Astrocyte of the cerebellum (primary cell): ENCODE measurements around the gene BCL11A.

Experiments used
- DNase-seq: peaks from one replicate; pipeline ENCODE4 v3.0.0-alpha.2; 2011; ENCODE audit warnings: low read depth
- H3K4me3 ChIP-seq: 2 replicates; pipeline ENCODE4 v1.5.1; 2011; ENCODE audit warnings: mild to moderate bottlenecking, low read depth, low read length, moderate library complexity
- in situ Hi-C: cut with HindIII; loops from 2 replicates; pipeline ENCODE4 v1.10.0; 2017; ENCODE audit warnings: low sequenced_read_pairs
- TF ChIP-seq, protein P1 (sequence below): IDR thresholded peaks from 2 replicates; pipeline ENCODE4 v1.5.1; 2012; ENCODE audit warnings: low read length, low read depth, moderate library complexity, mild to moderate bottlenecking; ENCODE audit errors: missing control alignments

The BCL11A gene

DNA sequence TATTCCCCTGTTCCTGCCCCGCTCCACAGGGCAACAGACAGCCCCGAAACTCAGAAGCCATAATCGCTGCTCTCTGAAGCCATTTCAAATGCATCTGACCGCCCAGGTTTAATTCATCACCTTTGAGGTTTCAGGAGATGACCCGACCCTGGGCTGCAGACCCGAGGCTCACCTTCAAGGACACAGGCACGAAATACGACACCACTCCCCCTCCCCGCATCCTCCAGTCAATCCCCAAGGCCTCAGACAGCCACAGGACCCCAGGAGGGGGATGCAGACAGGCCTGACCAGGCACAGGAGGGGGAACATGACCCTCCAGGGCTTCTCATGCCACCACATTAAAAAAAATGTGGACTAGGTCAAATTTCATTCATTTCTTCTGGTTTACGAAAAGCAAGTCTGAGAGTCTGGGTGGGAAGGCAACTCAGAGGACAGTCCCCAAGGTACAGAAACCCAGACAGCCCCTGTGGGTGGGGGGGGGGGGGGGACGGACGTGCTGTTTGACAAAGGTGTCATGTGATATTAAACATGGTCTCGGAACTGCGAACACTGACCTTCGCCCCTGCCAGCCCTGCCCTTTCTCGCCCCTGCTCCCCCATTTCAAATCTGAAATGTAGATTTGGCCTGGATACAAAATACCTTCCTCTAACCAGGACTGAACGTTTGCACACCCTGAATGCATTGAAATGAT, 142.9 kb downstream of the BCL11A start:
- no peak for DNase-seq
- in situ Hi-C loops: no loop called here
- TF ChIP-seq, protein P1, sequence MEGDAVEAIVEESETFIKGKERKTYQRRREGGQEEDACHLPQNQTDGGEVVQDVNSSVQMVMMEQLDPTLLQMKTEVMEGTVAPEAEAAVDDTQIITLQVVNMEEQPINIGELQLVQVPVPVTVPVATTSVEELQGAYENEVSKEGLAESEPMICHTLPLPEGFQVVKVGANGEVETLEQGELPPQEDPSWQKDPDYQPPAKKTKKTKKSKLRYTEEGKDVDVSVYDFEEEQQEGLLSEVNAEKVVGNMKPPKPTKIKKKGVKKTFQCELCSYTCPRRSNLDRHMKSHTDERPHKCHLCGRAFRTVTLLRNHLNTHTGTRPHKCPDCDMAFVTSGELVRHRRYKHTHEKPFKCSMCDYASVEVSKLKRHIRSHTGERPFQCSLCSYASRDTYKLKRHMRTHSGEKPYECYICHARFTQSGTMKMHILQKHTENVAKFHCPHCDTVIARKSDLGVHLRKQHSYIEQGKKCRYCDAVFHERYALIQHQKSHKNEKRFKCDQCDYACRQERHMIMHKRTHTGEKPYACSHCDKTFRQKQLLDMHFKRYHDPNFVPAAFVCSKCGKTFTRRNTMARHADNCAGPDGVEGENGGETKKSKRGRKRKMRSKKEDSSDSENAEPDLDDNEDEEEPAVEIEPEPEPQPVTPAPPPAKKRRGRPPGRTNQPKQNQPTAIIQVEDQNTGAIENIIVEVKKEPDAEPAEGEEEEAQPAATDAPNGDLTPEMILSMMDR: no peak
- no peak overlapping the region for H3K4me3 ChIP-seq

DNA sequence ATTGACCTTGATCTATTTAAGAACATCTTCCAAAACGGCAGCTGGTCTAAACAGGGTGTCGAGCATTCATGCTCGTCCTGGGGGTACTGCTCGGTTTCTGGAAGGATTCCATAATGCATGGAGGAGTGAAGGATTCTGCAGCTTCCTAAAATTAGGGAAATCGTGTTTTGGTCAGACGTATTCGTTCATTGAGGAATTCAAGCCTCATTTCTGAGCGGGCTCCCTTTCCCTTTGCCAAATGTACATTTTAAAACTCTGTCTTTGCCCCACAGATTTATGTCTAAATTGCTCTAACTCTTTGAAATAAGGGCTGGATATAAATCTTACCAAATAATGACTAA, 144.0 kb downstream of the BCL11A start:
- TF ChIP-seq, protein P1: no peak
- H3K4me3 ChIP-seq: no peak overlapping the region
- in situ Hi-C loops: no loop called here
- no peak for DNase-seq

DNA sequence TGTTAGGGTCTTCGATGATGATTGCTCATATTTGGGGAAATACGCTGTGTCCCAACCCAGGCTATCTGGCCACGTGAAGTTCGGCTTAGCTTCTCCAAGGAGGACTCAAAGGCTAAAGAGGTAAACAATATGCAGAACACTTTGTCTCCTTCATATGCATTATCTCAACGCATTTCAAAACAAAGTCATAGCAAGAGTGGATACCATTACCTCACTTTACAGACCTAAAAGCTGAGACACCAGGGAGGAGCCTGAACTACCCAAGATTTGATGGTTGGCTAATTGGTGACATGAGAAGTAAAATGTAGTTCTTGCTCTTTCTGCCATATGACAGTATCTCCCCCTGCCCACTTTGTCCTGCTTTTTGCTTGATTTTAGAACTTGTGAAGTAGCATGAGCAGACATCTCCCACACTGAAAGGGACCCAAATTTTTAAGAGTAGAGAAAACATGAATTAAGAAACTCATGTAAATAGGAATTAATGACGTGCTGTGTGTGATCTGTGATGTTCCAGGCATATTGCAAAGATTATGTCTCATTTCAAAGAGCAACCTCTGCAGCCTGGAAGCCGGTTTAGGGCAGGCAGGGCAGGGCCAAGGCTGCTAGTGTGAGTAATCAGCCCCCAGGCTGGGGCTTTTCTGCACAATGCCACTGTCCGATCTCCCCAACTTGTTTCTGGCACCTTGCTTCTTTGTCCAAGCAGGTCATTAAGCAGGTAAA, 144.5 kb downstream of the BCL11A start:
- H3K4me3 ChIP-seq: no peak overlapping the region
- in situ Hi-C loops: no loop called here
- no peak for DNase-seq
- TF ChIP-seq, protein P1: no peak

DNA sequence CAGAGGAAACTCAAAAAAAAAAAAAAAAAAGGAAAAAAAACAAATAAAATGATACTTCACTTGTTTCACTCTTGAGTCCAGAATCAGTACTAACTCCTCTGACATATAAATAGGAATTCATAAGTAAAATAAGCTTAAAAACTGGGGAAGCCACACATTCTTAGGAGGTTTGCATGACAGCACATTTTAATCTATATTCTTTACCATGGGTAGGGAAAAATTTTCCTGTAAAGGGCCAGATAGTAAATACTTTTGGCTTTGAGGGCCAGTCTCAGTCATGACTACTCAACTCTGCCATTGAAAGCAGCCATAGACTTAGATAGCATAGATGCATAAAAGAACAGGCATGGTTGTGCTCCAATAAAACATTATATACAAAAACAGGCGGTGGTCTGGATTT, 145.2 kb downstream of the BCL11A start:
- TF ChIP-seq, protein P1: no peak
- no peak for DNase-seq
- in situ Hi-C loops: no loop called here
- no peak overlapping the region for H3K4me3 ChIP-seq

DNA sequence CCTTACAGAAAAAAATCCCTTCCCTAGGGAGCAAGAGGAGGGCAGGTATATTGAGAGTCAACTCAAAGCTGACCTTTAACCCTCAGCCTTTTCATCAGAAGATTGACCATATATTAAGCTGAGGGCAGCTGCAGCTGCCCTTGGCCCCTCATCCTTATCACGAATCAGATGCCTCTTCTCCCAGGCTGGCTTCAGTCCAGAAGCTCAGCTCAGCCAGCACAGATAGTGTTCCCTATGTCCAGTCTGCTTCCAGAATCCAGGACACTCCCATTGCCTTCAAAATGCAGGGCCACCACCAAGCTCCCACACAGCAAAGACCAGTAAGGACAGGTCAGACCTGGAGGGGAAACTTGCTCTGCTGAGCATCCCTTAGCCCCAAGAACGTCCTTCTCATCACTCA, 146.1 kb downstream of the BCL11A start:
- TF ChIP-seq, protein P1: no peak
- no peak overlapping the region for H3K4me3 ChIP-seq
- in situ Hi-C loops: no loop called here
- no peak for DNase-seq

DNA sequence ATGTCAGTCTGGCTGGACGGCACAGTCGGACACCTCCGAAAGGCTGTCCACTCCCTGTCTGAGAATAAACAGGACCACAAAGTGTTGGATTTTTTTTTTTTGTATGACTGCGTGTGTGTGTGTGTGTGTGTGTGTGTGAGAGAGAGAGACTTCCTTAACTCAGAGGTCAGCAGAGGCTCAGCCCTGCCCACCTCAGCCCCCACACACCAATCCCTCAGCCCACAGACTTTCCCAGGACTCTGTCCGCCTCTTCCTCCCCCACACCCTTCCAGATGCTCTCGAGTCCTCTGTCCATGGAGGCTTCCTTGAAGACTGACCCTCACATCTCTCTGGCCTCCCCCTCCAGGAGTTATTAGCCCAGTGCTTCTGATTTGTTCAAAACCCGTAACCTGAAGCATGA, 147.3 kb downstream of the BCL11A start:
- TF ChIP-seq, protein P1: no peak
- in situ Hi-C loops: no loop called here
- no peak for DNase-seq
- H3K4me3 ChIP-seq: no peak overlapping the region
